Pancreas (tissue), 10 donors: Measurements from ENCODE around the gene DPF3. TPM values are rescaled to one million over a fixed set of nuclear protein-coding genes. Genes with fewer than 3 reads are reported as not detected.

Experiments
- ATAC-seq, 4 donors: fragments of 200-7000 bp; cut with Tn5 transposase; one replicate each; pipeline versions ENCODE4 v1.8.0 to v1.9.1; 2020; ENCODE audit warnings: mild to moderate bottlenecking in 4 of 4, moderate library complexity in 4 of 4
- DNase-seq, 6 donors: peaks; one replicate each; pipeline ENCODE4 v3.0.0-alpha.2; 2020
- FAIRE-seq: peaks from 2 replicates; lab custom pipeline; 2012; peaks lifted over from hg19 to GRCh38; lab: Jason Lieb, UNC
- H3K27ac ChIP-seq, 4 donors: fragments of 200-600 bp; sonication (generic); 1 replicate in 3 of 4; 2 replicates in 1 of 4; pipeline versions ENCODE4 v1.5.0 to v1.8.0; 2020
- H3K27me3 ChIP-seq, 4 donors: fragments of 200-600 bp; one replicate each; pipeline ENCODE4 v1.8.0; 2021
- H3K36me3 ChIP-seq, 3 donors: fragments of 200-600 bp; sonication (generic) in 1 of 3; one replicate each; pipeline versions ENCODE4 v1.5.0 to v1.8.0; 2020 to 2021
- H3K4me1 ChIP-seq, 3 donors: fragments of 200-600 bp; one replicate each; pipeline ENCODE4 v1.8.0; 2021
- H3K4me3 ChIP-seq, 4 donors: fragments of 200-600 bp; sonication (generic) in 2 of 4; one replicate each; pipeline versions ENCODE4 v1.5.0 to v1.8.0; 2020 to 2021
- H3K9me3 ChIP-seq, 4 donors: fragments of 200-600 bp; one replicate each; pipeline ENCODE4 v1.8.0; 2021
- CTCF ChIP-seq, 4 donors: fragments of 200-600 bp; sonication (generic) in 3 of 4; IDR thresholded peaks; one replicate each; pipeline versions ENCODE4 v1.5.0 to v1.8.0; 2021; ENCODE audit warnings: antibody characterized with exemption in 4 of 4
- WGBS, 2 donors: extraction: QIAGEN DNeasy Blood & Tissue Kit; methylation state at CpG; one replicate each; pipeline ENCODE4 v1.1.7; 2013; 5-methylcytosine and 5-hydroxymethylcytosine counted together
- intact Hi-C, 3 donors: fragments of 100-400 bp; cut with DNase I; formaldehyde crosslinking; loops; one replicate each; pipeline versions ENCODE4 v1.11.1 to v1.14.2; 2022
- polyA plus RNA-seq, 2 donors: library from polyadenylated mRNA; stranded (reverse); fragments of 200-250 nt; gene quantifications; one replicate each; pipeline ENCODE4 v1.2.3, GENCODE V29; 2013
- total RNA-seq, 6 donors: library from RNA; stranded (reverse); fragmentation: NEBNext Ultra II Directional in 4 of 6; extraction: Animal tissue kit (Norgen Biotek cat#: 25700) in 4 of 6; gene quantifications; one replicate each; pipeline versions ENCODE4 v1.2.1 to v1.2.4, GENCODE V29; 2021 to 2023
- donor health status: healthy with polysubstance abuse.
- donor health status: DM: no; HTN: no; CAD: no; lungs with moderate emphysema.
- donor health status: DM: no; HTN: no; CAD: no.
- donor health status: control.
- donor health status: control.
- donor health status: Bipolar disorder and iron deficiency.
- donor health status: DM: yes; HTN: yes; CAD: no.
- donor health status: DM: no; HTN: no; CAD: no.
- donor health status: DM: no; HTN: no; CAD: no.
- donor health status: DM: yes; HTN: yes; CAD: no.

DPF3 gene
- total and polyA plus RNA-seq, 8 donors = 0.14 to 1.3 (median 0.86) TPM

DNA sequence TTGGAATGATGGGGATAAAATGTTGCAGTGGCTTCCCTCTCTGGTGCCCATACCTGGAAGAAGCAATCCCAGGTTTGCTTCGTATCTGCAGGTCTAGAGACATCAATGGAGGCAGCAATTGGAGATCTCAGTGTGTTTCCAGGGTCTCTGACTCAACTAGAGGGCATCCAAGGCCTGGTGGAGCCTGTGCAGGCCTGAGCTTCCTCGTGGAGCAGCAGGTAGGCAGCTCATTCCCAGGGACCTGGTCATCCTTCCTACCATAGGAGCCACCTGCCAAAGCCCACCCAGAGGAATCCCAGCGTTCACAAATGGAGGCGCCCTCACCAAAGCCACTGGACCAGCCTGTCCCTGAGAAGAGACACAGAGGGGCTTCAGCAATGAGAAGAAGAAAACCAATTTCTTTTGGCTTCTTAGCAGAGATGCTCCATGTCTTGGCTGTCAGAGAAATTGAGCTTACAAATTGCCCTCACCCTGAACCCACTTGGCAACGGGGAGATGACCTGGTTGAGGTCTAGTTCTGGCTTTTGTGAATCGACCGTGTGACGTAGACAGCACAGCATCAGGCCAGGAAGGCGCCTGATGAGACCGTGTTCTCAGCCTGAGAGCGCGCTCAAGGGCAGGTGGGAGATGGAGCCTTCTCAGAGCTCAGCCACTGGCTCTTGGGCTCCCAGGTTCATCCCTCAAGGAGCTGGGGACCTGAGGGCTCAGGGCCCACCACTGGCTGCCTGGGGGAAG is 283.6 kb downstream of the DPF3 start:
- no peak for FAIRE-seq
- Histone ChIP-seq H3K9me3 (no peaks in the 10 kb centered on the region), H3K4me3 (no peak overlapping the region), H3K27ac (no peak overlapping the region), H3K36me3 (no peaks in the 10 kb centered on the region), H3K27me3 (no peaks in the 10 kb centered on the region), H3K4me1 (peaks cover 0 to 3% (median 0%) of the 10 kb centered on the region in 3 donors)
- DNase-seq = no peak
- intact Hi-C loops = no loop called here
- ATAC-seq = no peak
- TF ChIP-seq CTCF (IDR thresholded peaks at IDR 0.05) = no peak
- 88 to 92% methylated on average over 12 of the region's 12 CpGs for WGBS, 2 donors

GRCh38 chr14:72609205-72609916 is 284.5 kb downstream of the DPF3 start:
- no peak for DNase-seq
- TF ChIP-seq CTCF (IDR thresholded peaks at IDR 0.05) = no peak
- no peaks in the 10 kb centered on the region for H3K27me3 ChIP-seq
- WGBS, 2 donors = 82 to 85% methylated on average over 12 of the region's 12 CpGs
- no peak overlapping the region for H3K27ac ChIP-seq
- no peaks in the 10 kb centered on the region for H3K36me3 ChIP-seq
- intact Hi-C loops = no loop called here
- ATAC-seq = no peak
- no peaks in the 10 kb centered on the region for H3K9me3 ChIP-seq
- H3K4me1 ChIP-seq = peaks cover 0 to 3% (median 0%) of the 10 kb centered on the region in 3 donors
- H3K4me3 ChIP-seq = no peak overlapping the region
- no peak for FAIRE-seq

DNA sequence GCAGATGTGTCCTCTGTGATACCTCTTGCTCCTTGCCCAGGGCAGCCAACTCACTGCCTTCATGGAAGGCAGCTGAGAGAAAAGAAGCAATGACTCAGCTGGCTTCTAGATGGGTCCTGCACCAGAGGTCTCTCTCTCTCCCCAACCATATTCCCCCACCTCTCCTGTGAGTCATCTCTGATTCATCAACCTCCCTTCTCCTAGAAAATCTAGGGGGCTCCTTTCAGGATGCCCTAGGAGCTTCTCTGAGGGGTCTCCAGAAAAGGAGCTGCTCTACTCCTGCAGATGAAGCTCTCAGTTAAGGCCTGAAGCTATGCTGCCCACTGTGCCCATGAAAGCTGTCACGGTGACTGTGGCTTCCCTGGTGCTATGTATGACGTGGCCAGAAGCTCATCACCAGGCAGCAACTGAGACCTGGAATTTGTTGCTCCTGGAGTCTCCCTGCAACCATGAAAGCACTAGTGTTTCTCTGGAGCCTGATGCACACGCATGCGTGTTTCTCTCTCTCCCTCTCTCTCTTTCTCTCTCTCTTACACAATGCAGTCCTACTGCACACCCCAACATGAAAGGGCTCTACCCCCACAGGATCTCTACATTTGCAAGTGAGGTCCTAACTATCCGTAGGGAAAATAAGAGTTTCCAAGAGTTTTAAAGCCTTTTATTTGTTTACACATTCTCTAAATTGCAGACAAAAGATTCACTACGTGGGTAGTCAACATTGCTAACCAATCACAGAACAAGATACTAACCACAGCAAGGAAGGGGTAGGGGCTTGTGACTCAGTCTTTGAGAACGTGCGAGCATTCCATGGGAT is 285.3 kb downstream of the DPF3 start:
- no peak for DNase-seq
- no peaks in the 10 kb centered on the region for H3K36me3 ChIP-seq
- ATAC-seq = peak in 1 of 4 donors; percentile 32
- H3K4me3 ChIP-seq = no peak overlapping the region
- H3K27ac ChIP-seq = no peak overlapping the region
- no peak for TF ChIP-seq CTCF (IDR thresholded peaks at IDR 0.05)
- FAIRE-seq = no peak
- H3K27me3 ChIP-seq = no peaks in the 10 kb centered on the region
- H3K9me3 ChIP-seq = no peaks in the 10 kb centered on the region
- intact Hi-C loops = no loop called here
- H3K4me1 ChIP-seq = peaks cover 0 to 3% (median 0%) of the 10 kb centered on the region in 3 donors
- 80 to 83% methylated on average over 8 of the region's 8 CpGs for WGBS, 2 donors

GRCh38 chr14:72607386-72608130 is 286.3 kb downstream of the DPF3 start:
- ATAC-seq (no peak), FAIRE-seq (no peak), DNase-seq (no peak)
- intact Hi-C loops = no loop called here
- Histone ChIP-seq H3K27ac (no peak overlapping the region), H3K36me3 (no peaks in the 10 kb centered on the region), H3K27me3 (no peaks in the 10 kb centered on the region), H3K4me1 (no peaks in the 10 kb centered on the region), H3K4me3 (no peak overlapping the region), H3K9me3 (no peaks in the 10 kb centered on the region)
- TF ChIP-seq CTCF (IDR thresholded peaks at IDR 0.05) = no peak
- WGBS, 2 donors = 85 to 90% methylated on average over 12 of the region's 12 CpGs
